Measurements from ENCODE around the gene TSHZ1.

TSHZ1 gene

DNA sequence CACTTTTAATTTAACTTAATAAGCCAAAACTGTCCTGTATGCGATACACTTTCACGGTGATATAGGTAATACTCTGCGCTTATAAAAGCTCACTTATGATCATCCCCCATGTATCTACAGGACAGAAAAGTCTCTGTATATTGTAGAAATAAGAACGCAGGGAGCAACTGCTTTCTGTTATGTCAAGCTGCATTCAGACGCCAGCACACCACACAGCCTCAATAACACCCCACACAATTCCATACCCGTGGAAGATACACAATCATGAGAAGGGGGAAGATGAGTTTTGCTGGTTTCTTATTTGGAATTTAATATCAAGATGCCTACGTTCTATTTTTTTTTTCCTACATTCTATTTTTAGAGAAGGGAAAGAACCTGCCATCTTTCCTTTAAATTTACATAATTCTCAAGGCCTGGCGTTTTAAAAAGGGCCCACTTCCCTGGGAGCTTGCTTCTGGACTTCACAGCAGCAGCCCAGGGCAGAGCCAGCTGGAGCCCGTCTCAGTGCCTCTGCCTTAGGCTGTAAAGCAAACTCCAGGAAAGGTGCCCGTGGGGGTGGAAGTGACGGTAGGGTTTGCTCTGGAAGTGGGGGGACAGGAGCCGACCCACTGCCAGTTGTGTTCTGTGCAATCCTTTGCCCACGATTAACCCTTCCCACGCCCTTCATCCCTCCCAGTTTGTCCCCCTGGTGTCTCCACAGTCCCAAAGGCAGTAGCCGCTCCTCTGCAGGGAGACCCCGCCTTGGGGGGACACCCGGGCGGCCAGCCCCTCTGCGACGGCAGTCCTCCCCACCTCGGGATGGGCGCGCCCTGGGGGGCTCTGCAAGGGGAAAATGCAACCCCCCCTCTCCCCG lies 7.0 kb upstream of the TSHZ1 start:
- in situ Hi-C loops (cut with HindIII; ENCODE audit: low sequenced_read_pairs): no loop called here
- DNase-seq (ENCODE audit: low read depth, low spot score): peak; percentile 59
- peak overlapping the region; percentile 90 for H3K4me3 ChIP-seq (ENCODE audit: low read depth, low read length)
- TF ChIP-seq, protein P1, sequence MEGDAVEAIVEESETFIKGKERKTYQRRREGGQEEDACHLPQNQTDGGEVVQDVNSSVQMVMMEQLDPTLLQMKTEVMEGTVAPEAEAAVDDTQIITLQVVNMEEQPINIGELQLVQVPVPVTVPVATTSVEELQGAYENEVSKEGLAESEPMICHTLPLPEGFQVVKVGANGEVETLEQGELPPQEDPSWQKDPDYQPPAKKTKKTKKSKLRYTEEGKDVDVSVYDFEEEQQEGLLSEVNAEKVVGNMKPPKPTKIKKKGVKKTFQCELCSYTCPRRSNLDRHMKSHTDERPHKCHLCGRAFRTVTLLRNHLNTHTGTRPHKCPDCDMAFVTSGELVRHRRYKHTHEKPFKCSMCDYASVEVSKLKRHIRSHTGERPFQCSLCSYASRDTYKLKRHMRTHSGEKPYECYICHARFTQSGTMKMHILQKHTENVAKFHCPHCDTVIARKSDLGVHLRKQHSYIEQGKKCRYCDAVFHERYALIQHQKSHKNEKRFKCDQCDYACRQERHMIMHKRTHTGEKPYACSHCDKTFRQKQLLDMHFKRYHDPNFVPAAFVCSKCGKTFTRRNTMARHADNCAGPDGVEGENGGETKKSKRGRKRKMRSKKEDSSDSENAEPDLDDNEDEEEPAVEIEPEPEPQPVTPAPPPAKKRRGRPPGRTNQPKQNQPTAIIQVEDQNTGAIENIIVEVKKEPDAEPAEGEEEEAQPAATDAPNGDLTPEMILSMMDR (IDR thresholded peaks at IDR 0.05; ENCODE audit: low read depth, low read length): no peak

DNA sequence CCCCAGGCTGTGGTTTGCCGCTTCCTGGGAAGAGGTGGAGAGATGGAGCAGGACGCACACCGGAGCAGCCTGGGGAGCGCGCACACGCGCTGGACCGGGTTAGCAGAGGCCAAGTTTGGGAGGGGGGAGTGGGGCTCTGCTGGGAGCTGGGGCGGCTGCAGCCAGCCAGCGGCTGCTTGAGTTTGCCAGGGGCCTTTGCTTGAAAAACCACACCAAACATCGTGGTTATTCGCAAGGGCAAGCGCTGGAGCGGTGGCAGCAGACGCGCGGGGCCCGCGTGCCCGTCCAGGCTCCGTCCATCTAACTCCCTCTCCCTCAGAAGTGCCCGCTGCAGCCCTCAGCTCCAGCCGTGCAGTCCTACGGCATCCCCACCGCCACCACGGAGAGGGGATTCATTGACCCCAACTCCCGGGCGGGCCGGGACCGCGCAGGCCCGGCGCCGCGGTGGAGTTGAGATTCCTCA lies 6.3 kb upstream of the TSHZ1 start:
- H3K4me3 ChIP-seq (ENCODE audit: low read depth, low read length): peak overlapping the region; percentile 90
- in situ Hi-C loops (cut with HindIII; ENCODE audit: low sequenced_read_pairs): no loop called here

DNA sequence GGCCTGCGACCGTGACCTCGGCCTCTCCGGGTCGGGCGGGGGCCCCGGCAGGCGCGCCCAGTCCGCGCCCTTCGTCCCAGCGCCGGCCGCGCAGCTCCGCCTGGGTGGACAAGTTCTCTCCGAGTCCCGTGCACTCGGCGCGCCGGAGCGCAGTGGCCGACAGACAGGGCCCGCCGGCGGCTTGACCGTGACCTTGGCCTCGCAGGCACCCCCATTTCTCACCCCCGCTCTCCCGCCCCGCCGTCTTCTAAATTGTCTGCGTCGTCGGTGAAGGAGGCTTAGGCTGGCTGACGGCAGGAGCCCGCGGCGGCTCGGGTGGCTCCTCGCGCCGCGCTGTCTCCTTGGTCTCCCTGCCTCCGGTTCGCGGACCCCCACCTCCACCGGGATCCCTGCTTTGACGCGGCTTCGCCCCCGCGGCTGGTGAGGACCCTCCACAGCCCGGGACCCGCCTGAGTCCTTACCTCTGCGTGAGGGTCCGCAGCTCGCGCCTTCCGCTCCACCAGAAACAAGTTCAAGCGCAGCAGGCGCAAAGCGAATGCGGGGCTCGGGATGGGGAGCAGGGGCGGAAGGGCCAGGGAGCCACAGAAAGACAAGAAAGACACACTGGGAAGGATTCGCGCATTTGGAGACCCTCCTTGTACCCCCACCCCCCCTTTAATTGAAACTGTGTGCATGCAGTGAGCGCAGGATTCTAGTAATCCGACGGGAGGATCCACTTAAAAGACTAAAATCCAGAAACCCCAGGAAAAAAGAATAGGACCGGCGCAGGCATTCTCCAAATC lies 5.7 kb upstream of the TSHZ1 start:
- peak overlapping the region; percentile 90 for H3K4me3 ChIP-seq (ENCODE audit: low read depth, low read length)
- in situ Hi-C loops (cut with HindIII; ENCODE audit: low sequenced_read_pairs): no loop called here

More for the DNA sequence above, 6.3 kb upstream of the TSHZ1 start:
- DNase-seq (ENCODE audit: low read depth, low spot score): peak; percentile 50
- TF ChIP-seq, protein P1 (IDR thresholded peaks at IDR 0.05; ENCODE audit: low read depth, low read length): no peak

GRCh38 chr18:75205514-75206132 lies 5.0 kb upstream of the TSHZ1 start:
- TF ChIP-seq, protein P1 (IDR thresholded peaks at IDR 0.05; ENCODE audit: low read depth, low read length): no peak
- peak; percentile 66 for DNase-seq (ENCODE audit: low read depth, low spot score)
- H3K4me3 ChIP-seq (ENCODE audit: low read depth, low read length): peak overlapping the region; percentile 90
- in situ Hi-C loops (cut with HindIII; ENCODE audit: low sequenced_read_pairs): no loop called here

More for the DNA sequence above, 5.7 kb upstream of the TSHZ1 start:
- TF ChIP-seq, protein P1 (IDR thresholded peaks at IDR 0.05; ENCODE audit: low read depth, low read length): no peak
- DNase-seq (ENCODE audit: low read depth, low spot score): peak; percentile 42

GRCh38 chr18:75206452-75207309 lies 3.9 kb upstream of the TSHZ1 start:
- DNase-seq (ENCODE audit: low read depth, low spot score): peak; percentile 26
- in situ Hi-C loops (cut with HindIII; ENCODE audit: low sequenced_read_pairs): no loop called here
- peak overlapping the region; percentile 90 for H3K4me3 ChIP-seq (ENCODE audit: low read depth, low read length)
- TF ChIP-seq, protein P1 (IDR thresholded peaks at IDR 0.05; ENCODE audit: low read depth, low read length): no peak

All from astrocyte of the spinal cord (primary cell).